Liver (tissue), 3 donors: ENCODE results near the gene ZNF607.

Experiments
- CTCF ChIP-seq: fragments of 150-350 bp; IDR thresholded peaks from 2 replicates; pipeline ENCODE4 v1.5.1; 2017; ENCODE audit warnings: improper control_type of control experiment, low read depth, low read length; ENCODE audit not compliant: missing input control
- FOXA1 ChIP-seq: IDR thresholded peaks from 2 replicates; pipeline ENCODE4 v1.6.1; 2016; ENCODE audit warnings: antibody characterized with exemption
- RAD21 ChIP-seq, 2 donors: IDR thresholded peaks; 2 replicates each; pipeline ENCODE4 v1.6.1; 2016; ENCODE audit warnings: antibody characterized with exemption in 2 of 2, mild to moderate bottlenecking in 2 of 2
- REST ChIP-seq: IDR thresholded peaks from 2 replicates; pipeline ENCODE4 v1.6.1; 2016; ENCODE audit warnings: antibody characterized with exemption, mild to moderate bottlenecking
- ZBTB33 ChIP-seq: IDR thresholded peaks from 2 replicates; pipeline ENCODE4 v1.6.1; 2016; ENCODE audit warnings: antibody characterized with exemption
- donor health status: healthy.
- donor health status: healthy.

- no peak for TF ChIP-seq ZBTB33
- TF ChIP-seq CTCF = no peak
- TF ChIP-seq REST = no peak
- no peak for TF ChIP-seq RAD21 (IDR thresholded peaks at IDR 0.05)
- TF ChIP-seq FOXA1 = no peak
Measured at GRCh38 chr19:37716140-37716539, 3.4 kb downstream of the ZNF607 start.
